HEK293T (cell line): ENCODE results near the gene NTNG2.

Experiments used
- CTCF ChIA-PET: fragments of 350-600 bp; formaldehyde crosslinking; extraction: SDS; loops from one replicate; lab custom pipeline; 2021; ENCODE audit warnings: antibody characterized with exemption, inconsistent platforms; lab: Yijun Ruan, JAX
- POLR2A ChIA-PET: fragments of 350-600 bp; formaldehyde crosslinking; extraction: SDS; loops from one replicate; lab custom pipeline; 2020; ENCODE audit warnings: antibody characterized with exemption, inconsistent platforms; lab: Yijun Ruan, JAX
- DNase-seq: peaks from one replicate; pipeline ENCODE4 v3.0.0; 2012; ENCODE audit warnings: mixed read lengths; ENCODE audit errors: extremely low spot score
- ARNT ChIP-seq: fragments of 450-650 bp; IDR thresholded peaks from 2 replicates; pipeline ENCODE4 v1.6.1; 2017; ENCODE audit warnings: mild to moderate bottlenecking
- BHLHE40 ChIP-seq: fragments of 450-650 bp; IDR thresholded peaks from 2 replicates; pipeline ENCODE4 v1.6.1; 2016; ENCODE audit warnings: mild to moderate bottlenecking, moderate library complexity, borderline replicate concordance
- CTBP1 ChIP-seq: fragments of 450-650 bp; IDR thresholded peaks from 2 replicates; pipeline ENCODE4 v1.6.1; 2016; ENCODE audit warnings: borderline replicate concordance
- ELF4 ChIP-seq: fragments of 450-650 bp; IDR thresholded peaks from 2 replicates; pipeline ENCODE4 v1.6.1; 2017; ENCODE audit warnings: antibody characterized with exemption
- FOXA1 ChIP-seq: fragments of 450-650 bp; IDR thresholded peaks from 2 replicates; pipeline ENCODE4 v1.6.1; 2016; ENCODE audit warnings: mild to moderate bottlenecking
- FOXK2 ChIP-seq: fragments of 450-650 bp; IDR thresholded peaks from 2 replicates; pipeline ENCODE4 v1.6.1; 2016; ENCODE audit warnings: mild to moderate bottlenecking
- FOXM1 ChIP-seq: fragments of 450-650 bp; IDR thresholded peaks from 2 replicates; pipeline ENCODE4 v1.6.1; 2017; ENCODE audit warnings: mild to moderate bottlenecking, borderline replicate concordance
- HDGF ChIP-seq: fragments of 450-650 bp; IDR thresholded peaks from 2 replicates; pipeline ENCODE4 v1.6.1; 2017; ENCODE audit warnings: antibody characterized with exemption, borderline replicate concordance
- L3MBTL2 ChIP-seq: fragments of 450-650 bp; conservative IDR thresholded peaks from 2 replicates; pipeline ENCODE4 v1.6.1; 2016; ENCODE audit warnings: mild to moderate bottlenecking
- LEF1 ChIP-seq: fragments of 450-650 bp; IDR thresholded peaks from 2 replicates; pipeline ENCODE4 v1.6.1; 2017; ENCODE audit warnings: mild to moderate bottlenecking, borderline replicate concordance
- NFRKB ChIP-seq: fragments of 450-650 bp; IDR thresholded peaks from 2 replicates; pipeline ENCODE4 v1.6.1; 2016; ENCODE audit warnings: mild to moderate bottlenecking, moderate library complexity
- SP1 ChIP-seq: fragments of 450-650 bp; IDR thresholded peaks from 2 replicates; pipeline ENCODE4 v1.6.1; 2017
- SUZ12 ChIP-seq: fragments of 450-650 bp; IDR thresholded peaks from 2 replicates; pipeline ENCODE4 v1.6.1; 2016; ENCODE audit warnings: mild to moderate bottlenecking
- TARDBP ChIP-seq: fragments of 450-650 bp; IDR thresholded peaks from 2 replicates; pipeline ENCODE4 v1.6.1; 2016
- ZNF384 ChIP-seq: fragments of 450-650 bp; IDR thresholded peaks from 2 replicates; pipeline ENCODE4 v1.6.1; 2016
- TF ChIP-seq, protein P1 (sequence below): fragments of 450-650 bp; IDR thresholded peaks from 2 replicates; pipeline ENCODE4 v1.6.1; 2016

Gene NTNG2

DNA sequence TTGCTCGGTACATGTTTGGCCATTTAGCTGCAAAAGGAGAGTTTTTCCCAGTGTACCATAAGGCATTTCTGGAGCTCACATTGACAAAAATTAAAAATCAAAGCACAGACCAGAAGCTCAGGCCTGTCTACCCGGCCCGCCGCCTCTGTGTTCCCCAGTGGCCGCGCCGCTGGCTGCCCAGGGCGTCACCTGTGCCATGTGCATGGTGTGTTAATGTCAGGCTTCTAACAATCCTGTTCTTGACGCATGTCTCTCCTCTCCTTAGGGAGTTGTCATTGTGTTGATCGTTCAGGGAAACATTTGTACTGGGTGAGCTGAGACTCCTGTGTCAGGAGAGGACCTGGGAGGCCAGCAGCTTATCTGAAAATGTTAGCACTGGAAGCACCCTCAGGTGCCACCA, 9.6 kb upstream of the NTNG2 start:
- POLR2A ChIA-PET, result no interaction called here
- DNase-seq, result no peak
- TF ChIP-seq, protein P1, sequence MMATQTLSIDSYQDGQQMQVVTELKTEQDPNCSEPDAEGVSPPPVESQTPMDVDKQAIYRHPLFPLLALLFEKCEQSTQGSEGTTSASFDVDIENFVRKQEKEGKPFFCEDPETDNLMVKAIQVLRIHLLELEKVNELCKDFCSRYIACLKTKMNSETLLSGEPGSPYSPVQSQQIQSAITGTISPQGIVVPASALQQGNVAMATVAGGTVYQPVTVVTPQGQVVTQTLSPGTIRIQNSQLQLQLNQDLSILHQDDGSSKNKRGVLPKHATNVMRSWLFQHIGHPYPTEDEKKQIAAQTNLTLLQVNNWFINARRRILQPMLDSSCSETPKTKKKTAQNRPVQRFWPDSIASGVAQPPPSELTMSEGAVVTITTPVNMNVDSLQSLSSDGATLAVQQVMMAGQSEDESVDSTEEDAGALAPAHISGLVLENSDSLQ, result no peak
- TF ChIP-seq SP1, result no peak
- no peak for TF ChIP-seq L3MBTL2
- no peak for TF ChIP-seq NFRKB
- no peak for TF ChIP-seq LEF1
- TF ChIP-seq TARDBP, result no peak
- TF ChIP-seq SUZ12, result no peak
- no peak for TF ChIP-seq FOXK2
- no peak for TF ChIP-seq FOXM1
- TF ChIP-seq ARNT, result no peak
- TF ChIP-seq BHLHE40, result no peak
- no peak for TF ChIP-seq CTBP1
- TF ChIP-seq HDGF, result no peak
- CTCF ChIA-PET, result no interaction called here

DNA sequence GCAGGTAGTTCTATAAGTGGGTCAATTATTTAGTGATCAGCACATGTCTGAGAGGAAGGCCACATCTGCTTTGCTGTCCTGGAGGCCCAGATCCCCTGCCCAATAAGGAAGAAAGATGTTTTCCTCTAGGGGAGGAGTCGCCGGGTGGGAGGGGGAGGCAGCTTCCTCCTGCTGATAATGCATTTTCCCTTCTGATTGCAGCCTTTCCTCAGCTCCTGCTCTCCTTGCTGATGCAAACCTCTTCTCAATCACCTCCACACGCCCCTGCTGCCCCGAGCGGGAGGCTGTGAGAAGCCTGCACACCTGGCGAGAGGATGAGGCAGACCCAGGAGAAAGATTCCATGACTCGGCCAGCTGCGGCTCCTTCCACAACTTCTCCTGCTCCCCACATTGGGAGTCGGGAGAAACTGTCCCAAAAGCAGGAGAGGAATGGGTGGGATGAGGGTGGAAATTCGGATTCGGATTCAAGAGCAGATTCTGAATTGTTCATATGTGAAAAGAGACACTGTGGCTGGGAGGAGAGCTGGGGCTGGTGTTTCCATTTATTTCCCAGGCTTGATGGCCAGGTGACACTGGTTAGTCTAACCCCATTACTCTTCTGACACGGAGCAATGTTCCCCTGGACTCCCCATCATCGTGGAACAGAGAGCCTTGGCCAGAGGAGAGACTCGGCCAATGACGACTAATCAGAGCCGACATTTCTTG, 6.8 kb upstream of the NTNG2 start:
- no peak for DNase-seq
- CTCF ChIA-PET, result interaction anchor here (1.8 kb wide), 1 partner anchor 15 kb away, joined by 4 read pairs; no protein-coding TSS in a partner anchor
- POLR2A ChIA-PET, result interaction anchor here (0.5 kb wide), 1 partner anchor 29 kb away, joined by 3 read pairs; no protein-coding TSS in a partner anchor
- TF ChIP-seq TARDBP (no peak), L3MBTL2 (no peak), SP1 (no peak), CTBP1 (no peak)
- TF ChIP-seq, protein P1, result no peak

DNA sequence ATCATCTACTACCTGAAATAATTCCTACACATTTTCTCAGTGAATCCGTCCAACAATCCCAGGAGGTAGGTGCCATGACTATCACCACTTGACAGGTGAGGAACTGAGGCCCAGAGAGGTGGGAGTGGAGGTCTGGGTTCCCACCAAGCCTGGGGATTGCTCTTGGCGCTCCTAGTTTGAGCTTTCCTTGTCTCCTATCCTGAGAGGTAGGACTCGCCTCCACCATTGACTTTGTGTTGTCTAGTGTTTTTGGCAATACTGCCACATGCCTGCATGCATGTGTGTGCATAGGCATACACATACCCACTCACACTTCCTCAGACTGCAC, 6.3 kb upstream of the NTNG2 start:
- ChIA-PET CTCF (interaction anchor here (1.8 kb wide), 1 partner anchor 14 kb away, joined by 4 read pairs; no protein-coding TSS in a partner anchor), POLR2A (interaction anchor here (0.5 kb wide), 1 partner anchor 29 kb away, joined by 3 read pairs; no protein-coding TSS in a partner anchor)
- DNase-seq, result no peak
- no peak for TF ChIP-seq TARDBP
- TF ChIP-seq, protein P1, result no peak
- TF ChIP-seq L3MBTL2, result no peak
- no peak for TF ChIP-seq FOXM1
- no peak for TF ChIP-seq CTBP1
- no peak for TF ChIP-seq BHLHE40
- no peak for TF ChIP-seq NFRKB
- no peak for TF ChIP-seq SP1
- no peak for TF ChIP-seq HDGF
- TF ChIP-seq ELF4, result no peak
- no peak for TF ChIP-seq LEF1
- TF ChIP-seq SUZ12, result no peak
- TF ChIP-seq ARNT, result no peak
- no peak for TF ChIP-seq FOXK2
- TF ChIP-seq FOXA1, result no peak
- no peak for TF ChIP-seq ZNF384

DNA sequence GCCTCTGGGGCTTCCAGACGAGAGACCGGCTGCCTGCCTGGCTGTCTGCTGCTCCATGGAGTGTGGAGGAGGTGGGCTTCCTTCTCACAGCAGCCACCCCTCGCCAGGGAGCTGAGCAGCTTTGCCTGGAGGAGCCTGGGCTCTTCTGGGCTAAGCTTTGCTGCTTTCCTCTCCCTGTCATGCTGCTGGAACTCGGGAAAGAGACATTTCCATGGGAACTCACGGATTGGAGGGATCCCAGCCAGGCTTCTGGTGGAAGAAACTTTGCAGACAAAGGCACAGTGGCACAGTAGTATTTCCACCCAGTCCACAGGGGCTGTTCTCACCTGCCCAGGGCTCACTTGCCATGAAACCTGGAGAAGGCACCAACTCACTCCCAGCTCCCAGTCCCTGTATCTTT, 5.6 kb upstream of the NTNG2 start:
- POLR2A ChIA-PET, result no interaction called here
- CTCF ChIA-PET, result interaction anchor here (1.8 kb wide), 1 partner anchor 13 kb away, joined by 4 read pairs; no protein-coding TSS in a partner anchor
- TF ChIP-seq FOXM1, result no peak
- no peak for TF ChIP-seq HDGF
- TF ChIP-seq NFRKB, result no peak
- TF ChIP-seq L3MBTL2, result no peak
- TF ChIP-seq FOXA1, result no peak
- DNase-seq, result no peak

DNA sequence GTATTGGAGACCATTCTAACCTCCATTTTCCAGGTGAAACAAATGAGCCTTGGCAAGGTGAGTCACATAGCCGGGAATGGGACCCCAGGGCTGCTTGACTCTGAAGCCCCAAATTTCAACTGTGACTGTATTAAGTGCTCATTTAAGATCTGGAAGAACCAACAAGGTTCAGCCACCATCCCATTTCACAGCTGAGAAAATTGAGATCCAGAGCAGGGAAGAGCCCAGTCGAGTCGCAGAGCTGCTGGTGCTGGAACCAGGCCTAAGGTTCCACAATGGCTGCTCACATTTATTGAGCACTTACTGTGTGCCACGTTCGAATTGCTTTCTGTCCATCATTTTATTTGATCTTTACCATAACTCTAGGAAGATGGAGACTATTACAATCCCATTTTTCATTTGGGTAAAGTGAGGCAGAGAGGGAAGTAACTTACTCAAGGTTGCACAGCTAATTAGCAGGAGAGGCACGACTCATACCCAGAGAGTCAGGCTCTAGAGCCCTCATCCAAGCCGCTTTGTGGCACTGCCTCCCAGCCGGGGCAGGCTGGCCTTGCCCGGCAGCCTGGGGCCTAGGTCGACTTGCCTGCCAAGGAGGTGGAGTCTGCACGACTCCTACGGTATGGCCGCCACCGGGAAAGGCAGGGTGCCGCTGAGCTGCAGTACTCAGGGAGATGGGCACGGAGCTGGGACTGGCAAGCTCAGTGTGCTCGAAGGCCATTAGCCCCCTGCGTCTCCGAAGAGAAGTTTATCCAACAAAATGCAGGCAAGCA, 4.3 kb upstream of the NTNG2 start:
- TF ChIP-seq, protein P1, result no peak
- TF ChIP-seq CTBP1 (no peak), FOXM1 (no peak), ZNF384 (no peak), SP1 (no peak), TARDBP (no peak), NFRKB (no peak), SUZ12 (no peak), FOXK2 (no peak), LEF1 (no peak), FOXA1 (no peak), ARNT (no peak), HDGF (no peak), ELF4 (no peak), BHLHE40 (no peak), L3MBTL2 (no peak)
- CTCF ChIA-PET, result no interaction called here
- POLR2A ChIA-PET, result no interaction called here
- no peak for DNase-seq
